BJ (cell line): ENCODE results near the gene PRCC. TPM values are rescaled to one million over a fixed set of nuclear protein-coding genes. Genes with fewer than 3 reads are reported as not detected.
"Not testable (repeated sequence)": the region's sequence is repeated elsewhere in the genome, so short reads cannot be mapped to it uniquely, and the experiment has no call there.

ENCODE experiments used
- CTCF ChIA-PET: fragments of 350-600 bp; formaldehyde crosslinking; extraction: SDS; loops from one replicate; lab custom pipeline; 2021; ENCODE audit warnings: antibody characterized with exemption, inconsistent platforms; lab: Yijun Ruan, JAX
- POLR2A ChIA-PET: fragments of 300-600 bp; sonication (Branson Sonifier 250); formaldehyde crosslinking; extraction: SDS; loops from one replicate; lab custom pipeline; 2021; ENCODE audit warnings: antibody characterized with exemption; lab: Charles Lee
- DNase-seq: peaks from one replicate; pipeline ENCODE4 v3.0.0-alpha.2; 2011; ENCODE audit warnings: low read depth
- H3K27me3 ChIP-seq: 2 replicates; pipeline ENCODE4 v1.6.0; 2011; ENCODE audit warnings: low read length; ENCODE audit not compliant: control insufficient read depth, insufficient read depth
- H3K36me3 ChIP-seq: 2 replicates; pipeline ENCODE4 v1.5.1; 2011; ENCODE audit warnings: low read length; ENCODE audit not compliant: control insufficient read depth, insufficient read depth
- H3K4me3 ChIP-seq: 2 replicates; pipeline ENCODE4 v1.5.1; 2011; ENCODE audit warnings: low read depth, mild to moderate bottlenecking, control low read depth, low read length
- CTCF ChIP-seq: IDR thresholded peaks from 2 replicates; pipeline ENCODE4 v1.5.1; 2011; ENCODE audit warnings: low read depth, mild to moderate bottlenecking, control low read depth, inconsistent platforms, low read length, moderate library complexity; ENCODE audit not compliant: insufficient read depth
- polyA plus RNA-seq: library from polyadenylated mRNA; depleted of rRNA; stranded (reverse); fragments of >200 nt; gene quantifications from 2 replicates; pipeline ENCODE4 v1.2.3, GENCODE V29; 2011

Gene PRCC
- polyA plus RNA-seq, 1 experiment, result 93.6 TPM

- Histone ChIP-seq H3K36me3 (no peaks in the 10 kb centered on the region), H3K27me3 (no peaks in the 10 kb centered on the region), H3K4me3 (no peak overlapping the region)
- ChIA-PET POLR2A (no interaction called here), CTCF (interaction anchor here (0.9 kb wide), 1 partner anchor 35 kb away, joined by 3 read pairs; no protein-coding TSS in a partner anchor)
- no peak for DNase-seq
- TF ChIP-seq CTCF, result no peak
Observed at GRCh38 chr1:156760092-156760795, 7.1 kb upstream of the PRCC start.

DNA sequence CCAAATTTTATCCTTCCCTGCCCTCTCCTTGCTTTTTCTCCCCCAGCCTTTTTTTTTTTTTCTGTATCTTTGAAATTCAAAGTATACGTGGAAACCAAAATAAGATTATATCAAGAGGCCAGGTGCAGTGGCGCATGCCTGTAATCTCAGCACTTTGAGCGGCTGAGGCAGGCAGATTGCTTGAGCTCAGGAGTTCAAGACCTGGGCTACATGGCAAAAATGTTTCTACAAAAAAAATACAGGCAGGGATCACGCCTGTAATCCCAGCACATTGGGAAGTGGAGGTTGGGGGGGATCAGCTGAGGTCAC is 6.6 kb upstream of the PRCC start:
- DNase-seq, result no peak
- TF ChIP-seq CTCF, result no peak
- no peak overlapping the region for H3K4me3 ChIP-seq
- H3K27me3 ChIP-seq, result no peaks in the 10 kb centered on the region
- CTCF ChIA-PET, result interaction anchor here (0.9 kb wide), 1 partner anchor 35 kb away, joined by 3 read pairs; no protein-coding TSS in a partner anchor
- POLR2A ChIA-PET, result no interaction called here
- H3K36me3 ChIP-seq, result no peaks in the 10 kb centered on the region

DNA sequence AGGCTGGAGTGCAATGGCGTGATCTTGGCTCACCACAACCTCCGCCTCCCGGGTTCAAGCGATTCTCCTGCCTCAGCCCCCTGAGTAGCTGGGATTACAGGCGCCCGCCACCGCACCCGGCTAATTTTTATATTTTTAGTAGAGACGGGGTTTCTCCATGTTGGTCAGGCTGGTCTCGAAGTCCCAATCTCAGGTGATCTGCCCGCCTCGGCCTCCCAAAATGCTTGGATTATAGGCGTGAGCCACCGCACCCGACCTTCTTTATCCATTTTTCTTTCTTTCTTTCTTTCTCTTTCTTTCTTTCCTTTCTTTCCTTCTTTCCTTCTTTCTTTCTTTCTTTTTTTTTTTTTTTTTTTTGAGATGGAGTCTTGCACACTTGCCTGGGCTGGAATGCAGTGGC is 2.2 kb upstream of the PRCC start:
- H3K36me3 ChIP-seq, POLR2A ChIA-PET, H3K27me3 ChIP-seq, CTCF ChIA-PET, DNase-seq, H3K4me3 ChIP-seq: not testable (repeated sequence)

DNA sequence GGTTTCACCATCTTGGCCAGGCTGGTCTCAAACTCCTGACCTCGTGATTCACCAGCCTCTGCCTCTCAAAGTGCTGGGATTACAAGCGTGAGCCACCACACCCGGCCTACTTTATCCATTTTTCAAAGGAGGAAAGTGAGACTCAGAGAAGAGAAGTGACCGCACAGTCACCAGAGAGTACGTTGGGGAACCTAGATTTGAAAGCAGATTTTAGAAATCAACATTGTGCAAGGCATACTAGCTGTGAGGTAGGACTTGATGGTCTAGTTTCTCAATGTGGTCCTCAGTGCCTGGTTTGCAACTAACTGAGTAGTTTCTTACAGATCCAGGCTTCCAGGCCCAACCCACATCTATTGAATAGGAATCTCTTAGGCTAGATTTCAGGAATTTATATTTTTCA is 1.7 kb upstream of the PRCC start:
- CTCF ChIA-PET, result no interaction called here
- no peak for TF ChIP-seq CTCF
- no peak overlapping the region for H3K4me3 ChIP-seq
- peaks cover 2% of the 10 kb centered on the region; the same call in 1 of the 2 replicates for H3K36me3 ChIP-seq
- POLR2A ChIA-PET, result no interaction called here
- H3K27me3 ChIP-seq, result no peaks in the 10 kb centered on the region
- no peak for DNase-seq

DNA sequence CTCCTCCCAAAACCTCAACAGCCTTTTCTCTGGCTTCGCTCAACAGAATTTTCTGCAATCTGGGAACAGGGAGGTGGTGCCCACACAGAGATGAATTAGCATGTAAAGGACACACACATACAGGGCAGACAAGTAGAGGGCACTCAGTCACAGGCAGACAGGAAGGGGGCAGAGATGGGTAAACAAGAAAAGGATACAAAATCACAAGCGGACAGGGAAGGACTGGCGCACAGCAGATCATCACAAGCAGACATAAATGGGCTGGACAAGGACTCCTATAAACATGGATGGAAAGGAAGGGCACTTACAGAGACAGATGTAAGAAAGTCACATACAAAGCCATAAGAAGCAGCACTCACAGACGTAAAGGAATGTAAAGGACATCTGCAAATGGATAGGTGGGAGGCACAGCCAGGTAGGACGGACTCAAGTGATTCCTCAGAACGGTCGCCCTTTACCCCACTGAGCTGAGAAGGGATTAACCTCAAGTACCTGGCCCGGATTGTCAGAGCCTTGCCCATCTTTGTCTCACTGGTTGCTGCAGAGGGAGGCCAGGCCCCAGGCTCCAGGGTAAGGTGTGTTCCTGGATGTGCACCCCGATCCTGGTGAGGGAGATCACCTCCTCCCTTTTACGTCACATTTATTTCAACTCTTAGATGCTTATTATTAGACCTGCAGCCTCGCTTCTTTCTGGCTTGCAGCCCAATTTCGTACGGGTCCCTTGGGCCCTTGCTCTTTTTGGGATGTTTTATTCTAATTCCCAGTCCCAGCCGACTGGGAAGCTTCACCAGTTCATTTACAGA is 836 bp upstream of the PRCC start:
- ChIA-PET POLR2A (interaction anchor here (0.6 to 1.4 kb wide), 2 partner anchors 25 to 26 kb away, joined by 4 to 11 read pairs; partner anchors contain the start of gene MRPL24), CTCF (interaction anchor here (0.6 to 3.3 kb wide), 8 partner anchors 14 to 124 kb away, joined by 3 to 17 read pairs (median 4); partner anchors contain the start of gene MRPL24)
- Histone ChIP-seq H3K27me3 (no peaks in the 10 kb centered on the region), H3K4me3 (peak overlapping the region; percentile 44), H3K36me3 (peaks cover 2% of the 10 kb centered on the region)
- DNase-seq, result no peak
- no peak for TF ChIP-seq CTCF
